NOMO-1 (cell line): Measurements from ENCODE around the gene IQCB1.
A peak's percentile ranks its signal among the peaks of the same experiment; 100 is the strongest.
"Not testable (repeated sequence)": the region's sequence is repeated elsewhere in the genome, so short reads cannot be mapped to it uniquely, and the experiment has no call there.

Experiments
- DNase-seq, 2 experiments: peaks; one replicate each; lab custom pipeline; 2025; ENCODE audit not compliant: unreplicated experiment in 2 of 2; lab: John Stamatoyannopoulos, UW

IQCB1 gene

GRCh38 chr3:121817753-121818152, 17.1 kb downstream of the IQCB1 start:
- DNase-seq: peak; percentile 37 to 42

GRCh38 chr3:121809249-121809648, 25.6 kb downstream of the IQCB1 start:
- no peak for DNase-seq

DNA sequence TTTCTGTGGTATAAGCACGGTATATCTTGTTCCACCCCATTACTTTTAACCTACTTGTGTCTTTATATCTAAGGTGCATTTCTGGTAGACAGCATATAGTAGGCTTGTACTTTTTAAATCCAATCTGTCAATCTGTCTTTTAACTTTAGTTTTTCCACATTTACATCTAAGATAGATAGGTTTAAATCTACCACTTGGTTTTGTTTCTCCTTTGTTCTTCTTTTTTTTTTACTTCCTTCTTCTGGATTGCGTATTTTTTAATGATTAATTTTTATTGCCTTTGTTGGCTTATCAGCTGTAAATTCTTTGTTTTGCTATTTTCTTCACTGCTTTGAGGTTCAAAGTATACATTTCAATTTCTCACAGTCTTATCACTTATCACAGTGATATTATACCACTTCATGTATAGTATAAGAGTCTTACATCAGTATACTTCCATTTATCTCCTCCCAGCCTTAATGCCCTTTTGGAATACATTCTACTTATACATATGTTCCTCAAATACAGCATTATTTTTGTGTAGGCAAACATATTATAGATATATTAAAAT, 31.0 kb downstream of the IQCB1 start:
- DNase-seq: peak in 1 of 2 experiments; percentile 22

DNA sequence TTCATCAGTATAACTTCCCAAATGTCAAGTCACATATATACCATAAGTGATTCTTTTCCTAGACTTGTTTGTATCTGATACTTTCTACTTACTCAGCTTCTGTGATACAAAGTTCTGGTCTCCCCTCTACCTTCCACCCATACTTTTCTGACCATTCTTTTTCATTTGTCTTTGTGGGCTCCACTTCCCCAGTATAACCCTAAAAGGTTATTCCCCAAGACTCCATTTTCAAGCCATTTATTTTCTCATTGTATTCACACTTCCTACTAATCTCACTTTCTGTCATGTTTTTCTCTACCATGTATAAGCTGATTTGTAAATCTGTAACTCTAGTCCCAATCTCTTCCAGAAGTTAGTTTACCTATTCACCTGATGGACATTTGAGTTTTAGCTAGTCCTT, 34.0 kb downstream of the IQCB1 start:
- DNase-seq: no peak

GRCh38 chr3:121796970-121797369, 37.9 kb downstream of the IQCB1 start:
- DNase-seq: no peak

GRCh38 chr3:121794264-121794983, 40.4 kb downstream of the IQCB1 start:
- no peak for DNase-seq

DNA sequence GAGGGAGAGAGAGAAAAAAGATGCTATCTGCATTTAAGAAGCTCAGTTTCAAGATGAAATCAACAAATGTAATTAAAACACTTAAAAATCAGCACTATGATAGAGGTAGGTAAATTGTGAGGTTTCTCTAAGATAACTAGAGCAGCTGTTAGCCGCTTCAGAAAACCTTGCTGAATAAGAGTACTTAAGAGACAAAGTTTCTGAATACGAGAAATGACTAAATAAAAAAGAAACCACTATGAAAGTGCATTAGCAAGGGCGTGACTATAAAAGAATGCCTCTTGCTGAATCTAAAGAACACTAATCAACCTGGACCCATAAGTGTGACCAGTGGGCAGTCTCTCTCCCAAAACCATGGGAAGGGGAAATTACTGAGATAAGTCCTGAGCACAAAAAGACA, 41.8 kb downstream of the IQCB1 start:
- no peak for DNase-seq

- DNase-seq: no peak
These were observed 48.4 kb downstream of the IQCB1 start for GRCh38 chr3:121786485-121786884.

DNA sequence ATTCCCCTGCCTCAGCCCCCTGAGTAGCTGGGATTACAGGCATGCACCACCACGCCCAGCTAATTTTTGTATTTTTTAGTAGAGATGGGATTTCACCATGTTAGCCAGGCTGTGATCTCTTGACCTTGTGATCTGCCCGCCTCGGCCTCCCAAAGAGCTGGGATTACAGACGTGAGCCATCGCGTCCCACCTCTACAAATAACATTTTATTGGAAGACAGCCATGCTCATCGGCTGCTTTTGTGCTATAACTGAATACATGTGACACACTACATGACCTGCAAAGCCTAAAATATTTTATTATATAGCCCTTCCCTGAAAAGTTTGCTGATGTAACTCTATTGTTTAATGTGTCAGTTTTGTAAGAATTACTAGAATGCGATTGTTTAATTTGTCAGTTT, 52.1 kb downstream of the IQCB1 start:
- DNase-seq: not testable (repeated sequence)

- no peak for DNase-seq
These were observed 53.2 kb downstream of the IQCB1 start for GRCh38 chr3:121781611-121782010.

DNA sequence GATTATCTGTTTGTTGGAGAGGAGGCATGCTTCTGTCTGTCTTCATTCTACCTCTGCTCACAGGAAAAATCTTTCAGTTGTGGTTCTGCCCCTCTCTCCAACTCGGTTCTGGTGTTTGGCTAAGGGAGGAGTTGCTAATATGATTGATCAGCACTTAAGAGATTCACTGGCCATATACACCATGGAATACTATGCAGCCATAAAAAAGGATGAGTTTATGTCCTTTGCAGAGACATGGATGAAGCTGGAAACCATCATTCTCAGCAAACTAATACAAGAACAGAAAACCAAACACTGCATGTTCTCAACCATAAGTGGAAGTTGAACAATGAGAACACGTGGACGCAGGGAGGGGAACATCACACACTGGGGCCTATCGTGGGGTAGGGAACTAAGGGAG, 59.8 kb downstream of the IQCB1 start:
- DNase-seq: not testable (repeated sequence)

DNA sequence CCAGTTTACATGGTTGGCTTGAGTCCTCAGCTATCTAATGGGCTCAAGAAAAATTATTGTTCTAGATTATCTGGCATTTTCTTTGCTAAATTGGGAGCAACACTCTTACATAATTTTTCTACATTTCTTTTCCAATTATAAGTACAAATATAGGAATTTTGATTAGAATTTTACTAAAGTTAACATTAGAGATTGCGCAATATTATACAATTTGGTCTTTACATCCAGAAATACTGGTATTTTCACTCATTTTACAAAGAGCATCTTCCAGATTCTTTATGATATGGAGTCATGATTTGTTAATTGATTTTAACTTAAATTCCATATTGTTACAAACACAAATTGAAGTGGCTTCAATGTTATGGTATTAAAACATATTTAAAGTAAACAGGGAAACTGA, 65.6 kb downstream of the IQCB1 start:
- DNase-seq: no peak

DNA sequence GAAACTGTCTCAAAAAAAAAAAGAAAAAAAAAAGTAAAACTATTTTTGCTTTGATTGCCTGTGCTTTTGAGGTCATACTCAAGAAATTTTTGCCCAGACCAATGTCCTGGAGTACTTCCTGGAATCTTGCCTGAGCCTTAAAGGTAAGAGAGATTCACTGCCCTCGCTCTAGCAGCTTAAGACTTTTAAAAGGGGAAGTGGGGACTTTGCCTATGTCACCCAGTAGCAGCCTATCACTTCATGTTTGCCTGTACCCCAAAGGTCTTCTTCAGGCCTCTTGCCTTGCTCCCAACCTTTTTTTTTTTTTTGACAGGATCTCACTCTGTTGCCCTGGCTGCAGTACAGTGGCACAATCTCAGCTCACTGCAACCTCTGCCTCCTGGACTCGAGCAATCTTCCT, 66.4 kb downstream of the IQCB1 start:
- peak; percentile 5 to 9 for DNase-seq

- peak in 1 of 2 experiments; percentile 9 for DNase-seq
These were observed 75.2 kb downstream of the IQCB1 start for GRCh38 chr3:121759541-121760202.

- no peak for DNase-seq
These were observed 76.0 kb downstream of the IQCB1 start for GRCh38 chr3:121758727-121759450.

GRCh38 chr3:121757812-121758545, 76.9 kb downstream of the IQCB1 start:
- no peak for DNase-seq

GRCh38 chr3:121757087-121757811, 77.6 kb downstream of the IQCB1 start:
- DNase-seq: no peak

- DNase-seq: no peak
These were observed 82.1 kb downstream of the IQCB1 start for GRCh38 chr3:121752772-121753171.

GRCh38 chr3:121752261-121752660, 82.6 kb downstream of the IQCB1 start:
- no peak for DNase-seq

DNA sequence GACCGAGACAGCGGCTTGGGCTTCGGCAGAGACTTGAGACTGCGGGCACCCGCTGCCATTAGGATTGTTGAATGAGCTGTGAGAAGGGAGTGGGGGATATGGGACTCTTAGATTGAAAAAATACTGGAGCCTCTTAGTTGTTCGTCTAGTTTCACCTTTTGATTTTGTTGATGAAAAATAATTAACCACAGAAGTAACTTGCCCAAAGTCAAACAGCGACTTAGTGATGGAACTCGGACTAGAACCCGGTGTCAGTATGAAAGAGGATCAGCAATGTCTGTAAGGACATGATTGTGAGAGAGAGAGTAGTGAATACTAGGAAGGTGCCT, 84.8 kb downstream of the IQCB1 start:
- no peak for DNase-seq
